Activated naive CD8-positive, alpha-beta T cell treated with anti-CD3 and anti-CD28 coated beads, Interleukin-2, amount 50 U/mL, for 24 hours (primary cell): ENCODE results near the gene VCX2.
"Not testable (repeated sequence)": the region's sequence is repeated elsewhere in the genome, so short reads cannot be mapped to it uniquely, and the experiment has no call there.

ENCODE experiments used
- ATAC-seq: fragments of 150-1000 bp; cut with Tn5 transposase; one replicate; pipeline ENCODE4 v1.10.0; 2021
- DNase-seq: peaks from one replicate; pipeline ENCODE4 v3.0.0; 2021
- H3K27ac Mint-ChIP-seq: one replicate; pipeline ENCODE4 v1.8.0; 2021; ENCODE audit warnings: mild to moderate bottlenecking, mixed read lengths
- H3K27me3 Mint-ChIP-seq: one replicate; pipeline ENCODE4 v1.8.0; 2021; ENCODE audit warnings: mixed read lengths
- H3K36me3 Mint-ChIP-seq: one replicate; pipeline ENCODE4 v1.8.0; 2021; ENCODE audit warnings: low read depth, mixed read lengths
- H3K4me1 Mint-ChIP-seq: one replicate; pipeline ENCODE4 v1.8.0; 2021; ENCODE audit warnings: mixed read lengths
- H3K4me3 Mint-ChIP-seq: one replicate; pipeline ENCODE4 v1.8.0; 2021; ENCODE audit warnings: mild to moderate bottlenecking, moderate library complexity, mixed read lengths
- H3K9me3 Mint-ChIP-seq: one replicate; pipeline ENCODE4 v1.8.0; 2021; ENCODE audit warnings: mixed read lengths

The VCX2 gene

DNA sequence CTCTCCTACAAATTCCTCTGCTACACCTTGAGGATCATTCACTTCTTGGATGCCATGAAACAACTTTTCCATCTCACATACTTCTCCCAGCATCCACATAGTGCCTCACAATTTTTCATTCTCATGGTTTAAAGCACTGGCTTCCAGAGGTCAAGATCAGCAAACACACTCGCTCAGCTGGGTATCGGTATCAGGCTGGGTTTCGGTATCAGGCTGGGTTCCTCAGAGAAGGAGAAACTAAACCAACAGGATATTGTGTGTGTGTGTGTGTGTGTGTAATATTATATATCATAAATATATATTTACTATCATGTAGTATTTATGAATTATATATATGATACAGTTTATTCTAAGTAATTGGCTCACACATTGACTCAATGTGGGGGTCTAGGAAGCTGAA is at the start of gene VCX2:
TSS of gene VCX2 (minus strand) at position 99 of the 400 bp plus-strand sequence. CDS start 624 bp downstream, outside the sequence.
- not testable (repeated sequence) for DNase-seq, H3K27me3 Mint-ChIP-seq

DNA sequence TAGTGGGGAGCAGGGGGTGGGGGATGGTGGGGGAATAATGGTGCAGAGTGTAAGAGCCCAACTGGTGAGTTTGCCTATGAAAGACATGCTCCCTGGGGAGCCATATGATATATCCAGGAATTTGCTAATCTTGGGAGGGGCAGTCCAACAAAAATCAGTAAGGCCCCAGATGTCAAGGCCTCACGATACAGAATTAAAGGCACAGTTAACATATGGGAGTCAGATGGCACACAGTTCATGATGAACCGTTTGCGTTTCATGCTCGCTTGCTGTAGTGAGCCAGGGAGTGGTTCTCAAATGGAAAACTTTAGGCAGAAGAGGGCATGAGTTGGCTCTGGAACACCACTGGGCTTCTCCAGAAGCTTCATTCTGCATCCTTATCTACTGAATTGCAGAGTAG is 33.9 kb upstream of the VCX2 start:
- Mint-ChIP-seq H3K9me3 (no peaks in the 10 kb centered on the region), H3K27me3 (no peaks in the 10 kb centered on the region), H3K4me3 (no peak overlapping the region), H3K36me3 (no peaks in the 10 kb centered on the region), H3K4me1 (no peaks in the 10 kb centered on the region), H3K27ac (no peak overlapping the region)
- DNase-seq: no peak
- ATAC-seq: no peak

More for the DNA sequence above, at the start of gene VCX2:
- H3K36me3 Mint-ChIP-seq, H3K4me3 Mint-ChIP-seq, H3K9me3 Mint-ChIP-seq, H3K27ac Mint-ChIP-seq, H3K4me1 Mint-ChIP-seq, ATAC-seq: not testable (repeated sequence)

DNA sequence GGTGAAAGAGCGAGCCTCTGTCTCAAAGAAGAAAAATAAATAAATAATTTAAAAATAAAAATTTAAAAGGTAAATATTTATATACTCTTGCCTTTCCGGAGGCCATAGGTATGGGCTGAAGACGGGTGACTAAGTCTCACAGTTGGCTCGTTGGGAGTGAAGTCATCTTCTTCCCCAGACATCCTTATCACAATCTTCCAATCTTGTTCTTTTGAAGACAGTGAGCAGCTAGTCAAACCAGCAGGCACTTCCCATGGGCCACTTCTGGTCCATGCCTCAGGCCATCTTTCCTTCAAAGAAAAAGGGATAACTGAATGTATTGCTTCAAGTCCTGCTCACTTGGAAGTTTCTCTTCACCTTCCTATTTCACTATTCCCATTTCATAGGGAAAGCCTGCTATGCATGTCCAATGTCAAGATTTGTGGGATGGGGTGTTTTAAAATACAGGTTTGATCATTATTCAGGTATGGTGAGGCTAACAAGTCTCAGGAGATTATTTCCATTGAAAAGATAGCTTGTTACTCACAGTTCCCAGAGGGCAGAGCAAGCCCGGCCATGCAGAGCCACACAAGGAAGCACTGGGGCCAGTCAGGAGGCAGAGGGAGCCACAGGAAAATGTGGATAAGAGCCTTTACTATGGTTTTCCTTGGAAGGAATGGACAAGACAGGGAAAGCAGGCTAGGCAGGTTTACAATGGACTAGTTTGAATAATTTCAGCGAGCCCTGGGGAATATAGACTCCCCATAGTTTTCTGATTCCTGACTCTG is 33.3 kb upstream of the VCX2 start:
- no peak for DNase-seq
- Mint-ChIP-seq H3K27me3 (no peaks in the 10 kb centered on the region), H3K4me1 (no peaks in the 10 kb centered on the region), H3K4me3 (no peak overlapping the region), H3K27ac (no peak overlapping the region), H3K36me3 (no peaks in the 10 kb centered on the region), H3K9me3 (no peaks in the 10 kb centered on the region)
- no peak for ATAC-seq

DNA sequence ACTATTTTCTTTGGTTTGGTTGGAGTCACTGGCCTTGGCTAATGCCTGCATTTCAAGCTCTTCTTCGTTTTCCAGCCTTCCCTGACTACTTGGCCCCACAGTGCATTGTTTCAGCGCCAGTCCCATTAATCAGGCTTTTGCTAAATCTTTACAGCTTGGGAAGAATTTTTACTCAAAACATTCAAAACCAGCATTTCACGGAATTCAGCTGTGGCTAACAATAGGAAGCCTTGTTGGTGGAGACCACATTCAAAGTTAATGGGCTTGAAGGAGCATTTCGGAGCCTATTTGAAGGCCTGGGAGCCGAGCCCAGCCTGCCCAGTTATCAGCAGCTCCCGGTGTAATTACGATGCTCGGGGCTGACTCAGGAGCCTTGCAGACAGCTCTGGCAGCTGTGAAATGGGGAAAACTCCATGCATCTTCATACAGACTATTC is 30.8 kb upstream of the VCX2 start:
- H3K9me3 Mint-ChIP-seq: no peaks in the 10 kb centered on the region
- H3K27me3 Mint-ChIP-seq: no peaks in the 10 kb centered on the region
- H3K4me1 Mint-ChIP-seq: no peaks in the 10 kb centered on the region
- H3K36me3 Mint-ChIP-seq: no peaks in the 10 kb centered on the region
- ATAC-seq (no peak), DNase-seq (no peak)
- no peak overlapping the region for H3K27ac Mint-ChIP-seq
- no peak overlapping the region for H3K4me3 Mint-ChIP-seq

DNA sequence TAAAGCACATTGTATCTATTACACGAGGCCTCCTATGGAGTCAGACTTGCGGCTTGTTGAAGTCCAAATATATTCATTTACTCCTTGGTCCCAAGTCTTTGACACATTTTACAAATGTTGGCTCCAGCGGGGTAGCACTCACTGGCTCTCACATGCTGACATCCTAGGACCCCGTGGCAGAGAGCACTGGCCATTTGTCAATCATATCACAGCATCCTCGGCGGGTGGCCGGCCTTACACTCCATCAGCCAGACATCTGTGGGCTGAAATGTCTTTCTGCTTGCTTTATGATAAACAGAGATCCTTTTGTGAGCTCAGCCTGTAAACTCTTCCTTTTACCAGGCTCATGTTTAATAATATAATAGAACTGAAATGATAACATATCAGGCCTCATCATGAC is 25.7 kb upstream of the VCX2 start:
- DNase-seq: no peak
- H3K36me3 Mint-ChIP-seq: no peaks in the 10 kb centered on the region
- ATAC-seq: no peak
- H3K4me3 Mint-ChIP-seq: no peak overlapping the region
- H3K9me3 Mint-ChIP-seq: no peaks in the 10 kb centered on the region
- H3K4me1 Mint-ChIP-seq: no peaks in the 10 kb centered on the region
- no peaks in the 10 kb centered on the region for H3K27me3 Mint-ChIP-seq
- H3K27ac Mint-ChIP-seq: no peak overlapping the region

DNA sequence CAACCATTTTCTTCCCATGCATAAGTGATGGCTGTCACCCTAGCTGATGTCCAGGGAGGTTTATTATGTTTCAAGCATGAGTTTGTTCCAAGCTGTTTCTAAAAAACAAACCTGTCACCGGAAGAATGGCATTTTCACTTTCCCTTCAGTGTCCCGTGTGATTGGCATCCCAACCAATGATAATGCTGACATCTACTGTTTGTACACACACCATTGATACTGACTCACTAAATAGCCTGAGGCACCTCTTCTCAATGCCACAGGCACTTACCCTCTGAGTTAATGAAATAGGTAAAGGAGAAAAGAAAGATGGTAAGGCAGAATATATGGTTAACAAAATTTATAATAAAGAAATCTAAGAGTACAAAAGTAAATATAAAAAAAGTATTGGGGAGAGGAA is 23.1 kb upstream of the VCX2 start:
- DNase-seq (no peak), ATAC-seq (no peak)
- Mint-ChIP-seq H3K4me3 (no peak overlapping the region), H3K4me1 (no peaks in the 10 kb centered on the region), H3K27me3 (no peaks in the 10 kb centered on the region), H3K27ac (no peak overlapping the region), H3K36me3 (no peaks in the 10 kb centered on the region), H3K9me3 (no peaks in the 10 kb centered on the region)

DNA sequence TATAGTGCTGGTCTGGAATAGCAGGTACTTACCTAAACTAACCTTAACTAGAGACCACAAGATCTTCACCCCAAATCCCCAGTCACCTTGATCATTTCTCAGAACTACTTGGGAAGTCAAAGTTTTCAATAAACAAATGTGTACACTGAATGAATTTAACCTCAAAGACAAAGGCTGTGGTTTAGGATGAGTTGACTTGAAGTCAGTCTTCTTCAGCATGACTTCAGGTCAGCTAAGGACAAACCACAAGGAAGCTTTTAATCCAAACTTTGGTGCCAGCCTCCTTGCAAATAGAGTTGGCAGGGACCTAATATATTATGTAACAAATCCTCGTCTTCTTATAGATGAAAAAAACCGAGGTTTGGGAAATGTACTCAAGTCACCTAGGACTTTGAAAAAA is 21.2 kb upstream of the VCX2 start:
- DNase-seq (no peak), ATAC-seq (no peak)
- Mint-ChIP-seq H3K27me3 (no peaks in the 10 kb centered on the region), H3K9me3 (no peaks in the 10 kb centered on the region), H3K4me3 (no peak overlapping the region), H3K36me3 (no peaks in the 10 kb centered on the region), H3K27ac (no peak overlapping the region), H3K4me1 (no peaks in the 10 kb centered on the region)

DNA sequence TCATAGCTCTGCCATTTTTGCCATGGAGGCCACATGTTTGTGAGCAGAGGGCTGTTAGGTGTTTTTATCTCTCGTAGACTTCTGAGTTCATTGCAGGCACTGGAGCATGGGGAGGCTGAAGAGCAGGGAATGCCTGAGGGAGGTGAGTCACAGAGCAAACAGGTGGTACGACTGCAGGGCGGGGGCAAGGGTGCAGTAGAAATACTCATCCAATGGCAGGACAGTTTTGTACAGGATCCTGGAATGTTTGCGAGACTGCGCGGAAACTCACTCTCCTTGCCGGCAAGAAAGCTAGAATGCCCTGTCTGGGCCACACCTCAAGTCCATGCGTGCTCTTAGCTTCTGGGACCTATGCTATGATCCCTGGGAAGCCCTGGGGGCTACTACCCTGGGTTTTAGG is 20.0 kb upstream of the VCX2 start:
- Mint-ChIP-seq H3K36me3 (no peaks in the 10 kb centered on the region), H3K4me1 (no peaks in the 10 kb centered on the region), H3K27ac (no peak overlapping the region), H3K9me3 (no peaks in the 10 kb centered on the region), H3K27me3 (no peaks in the 10 kb centered on the region), H3K4me3 (no peak overlapping the region)
- no peak for ATAC-seq
- DNase-seq: no peak

DNA sequence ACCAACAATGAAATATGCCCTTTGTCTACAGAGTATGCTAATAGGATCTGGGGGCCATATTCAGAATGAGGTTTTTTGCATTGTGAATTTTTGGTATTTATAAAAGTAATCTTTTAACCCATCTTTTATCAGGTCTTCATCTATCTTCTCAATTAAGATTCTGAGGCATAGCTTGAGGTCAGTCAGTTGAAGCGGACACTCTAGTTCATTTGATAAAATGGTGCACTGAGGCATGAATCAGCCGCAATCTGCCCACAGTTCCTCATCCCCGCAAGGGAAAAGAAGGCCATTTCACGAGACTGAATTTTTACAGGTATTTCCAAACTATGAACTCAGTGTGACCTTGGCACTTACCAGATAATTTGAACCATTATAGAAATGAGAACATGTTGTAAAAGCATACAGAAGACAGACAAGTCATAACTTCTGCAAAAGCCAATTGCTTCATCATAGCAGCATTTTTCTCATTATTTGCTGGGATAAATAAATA is 19.3 kb upstream of the VCX2 start:
- Mint-ChIP-seq H3K4me3 (no peak overlapping the region), H3K4me1 (no peaks in the 10 kb centered on the region), H3K27me3 (no peaks in the 10 kb centered on the region), H3K9me3 (no peaks in the 10 kb centered on the region), H3K27ac (no peak overlapping the region), H3K36me3 (no peaks in the 10 kb centered on the region)
- ATAC-seq: no peak
- DNase-seq: no peak

DNA sequence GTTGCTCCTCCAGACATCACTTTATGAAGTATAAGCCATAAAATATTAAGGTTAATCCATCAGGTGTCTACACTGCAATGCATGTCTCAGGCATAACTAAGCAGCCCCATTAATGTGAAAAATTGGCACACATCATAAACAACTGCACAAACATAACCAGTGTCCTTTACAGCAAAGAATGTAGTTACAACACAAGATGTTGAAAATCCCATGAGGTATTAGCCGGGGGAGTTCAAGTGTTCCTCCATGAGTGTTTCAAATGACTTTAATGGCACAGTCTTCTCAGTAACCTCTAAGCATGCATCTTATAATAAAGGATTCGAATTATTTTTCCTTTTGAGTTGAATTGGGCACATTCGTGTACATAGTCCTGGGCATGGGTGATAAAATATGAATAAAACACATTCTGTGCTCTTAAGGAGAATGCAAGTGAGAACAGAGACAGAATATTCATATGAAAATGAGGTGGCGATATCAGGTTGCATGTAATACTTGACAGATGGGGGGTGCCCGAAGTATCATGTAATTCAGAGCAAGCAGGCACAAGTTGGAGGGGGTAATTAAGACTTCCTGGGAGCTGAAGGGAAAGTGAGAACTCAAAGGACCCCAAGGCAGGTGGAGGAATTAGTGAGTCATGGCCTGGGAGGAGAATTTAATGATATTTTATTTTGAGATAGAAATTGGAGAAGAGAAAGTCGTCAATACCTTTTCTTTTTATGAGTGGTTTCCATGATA is 18.2 kb upstream of the VCX2 start:
- H3K27me3 Mint-ChIP-seq: no peaks in the 10 kb centered on the region
- H3K27ac Mint-ChIP-seq: no peak overlapping the region
- H3K4me1 Mint-ChIP-seq: no peaks in the 10 kb centered on the region
- ATAC-seq (no peak), DNase-seq (no peak)
- H3K4me3 Mint-ChIP-seq: no peak overlapping the region
- no peaks in the 10 kb centered on the region for H3K9me3 Mint-ChIP-seq
- no peaks in the 10 kb centered on the region for H3K36me3 Mint-ChIP-seq

DNA sequence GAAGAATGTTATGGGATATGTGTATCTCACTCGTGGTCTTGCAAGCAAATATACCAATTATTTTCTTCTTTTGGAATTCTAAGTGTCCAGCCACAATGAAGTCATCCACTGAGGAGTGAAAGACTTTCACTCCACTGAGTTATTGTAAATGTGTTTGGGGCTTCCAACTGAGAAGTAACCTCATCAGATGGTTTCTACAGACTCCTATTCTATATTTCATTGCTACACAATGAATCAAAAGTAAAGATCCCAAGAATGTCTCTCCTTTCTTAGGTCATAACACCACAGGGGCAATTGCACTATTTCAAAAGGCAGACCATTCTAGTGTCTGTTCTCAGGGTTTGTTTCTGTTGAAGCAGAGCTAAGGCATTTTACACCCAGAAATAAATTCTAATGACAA is 12.3 kb upstream of the VCX2 start:
- DNase-seq (no peak), ATAC-seq (no peak)

DNA sequence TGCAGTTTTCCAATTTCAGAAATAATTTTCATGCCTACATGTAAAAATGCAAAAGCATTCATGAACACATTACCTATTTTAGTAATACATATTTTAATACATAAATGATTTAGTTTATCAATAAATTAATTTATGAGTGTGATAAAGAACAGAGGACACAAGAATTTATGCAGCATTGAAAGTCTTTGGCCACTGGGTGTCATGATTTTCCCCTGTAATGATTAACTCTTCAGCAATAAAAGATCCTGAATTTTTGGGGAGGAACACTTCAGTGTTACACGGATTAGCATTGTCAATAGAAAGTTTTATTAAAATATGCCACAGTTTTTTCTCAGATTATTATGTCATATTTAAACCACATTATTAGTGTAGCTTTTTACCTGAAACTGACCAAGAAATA is 8.6 kb upstream of the VCX2 start:
- H3K4me3 Mint-ChIP-seq: no peak overlapping the region
- ATAC-seq: no peak
- no peaks in the 10 kb centered on the region for H3K36me3 Mint-ChIP-seq
- H3K4me1 Mint-ChIP-seq: no peaks in the 10 kb centered on the region
- no peak overlapping the region for H3K27ac Mint-ChIP-seq
- H3K9me3 Mint-ChIP-seq: no peaks in the 10 kb centered on the region
- DNase-seq: no peak
- no peaks in the 10 kb centered on the region for H3K27me3 Mint-ChIP-seq

More for the DNA sequence above, 12.3 kb upstream of the VCX2 start:
- Mint-ChIP-seq H3K9me3 (no peaks in the 10 kb centered on the region), H3K4me1 (no peaks in the 10 kb centered on the region), H3K27me3 (no peaks in the 10 kb centered on the region), H3K27ac (no peak overlapping the region), H3K4me3 (no peak overlapping the region), H3K36me3 (no peaks in the 10 kb centered on the region)

DNA sequence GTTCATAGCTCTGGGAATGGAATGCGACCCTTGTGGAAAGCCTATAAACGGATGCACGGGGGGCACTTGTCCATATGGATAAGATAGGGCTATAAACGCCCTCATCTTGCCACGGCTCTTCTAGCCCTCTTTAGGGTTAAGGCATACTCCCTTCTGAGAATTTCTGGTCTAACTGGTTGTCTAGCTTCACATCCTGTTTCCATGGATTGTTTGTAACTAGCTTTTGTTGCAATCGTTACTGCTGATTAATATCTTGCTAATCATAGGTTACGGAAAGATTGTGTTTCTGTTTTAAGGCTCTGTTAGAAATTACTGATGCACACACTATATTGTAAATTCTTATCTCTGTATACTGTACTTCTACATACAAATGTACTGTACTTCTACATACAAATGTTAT is 17.1 kb downstream of the VCX2 start:
- not testable (repeated sequence) for H3K27me3 Mint-ChIP-seq, ATAC-seq, DNase-seq, H3K27ac Mint-ChIP-seq, H3K36me3 Mint-ChIP-seq, H3K4me1 Mint-ChIP-seq, H3K9me3 Mint-ChIP-seq, H3K4me3 Mint-ChIP-seq

DNA sequence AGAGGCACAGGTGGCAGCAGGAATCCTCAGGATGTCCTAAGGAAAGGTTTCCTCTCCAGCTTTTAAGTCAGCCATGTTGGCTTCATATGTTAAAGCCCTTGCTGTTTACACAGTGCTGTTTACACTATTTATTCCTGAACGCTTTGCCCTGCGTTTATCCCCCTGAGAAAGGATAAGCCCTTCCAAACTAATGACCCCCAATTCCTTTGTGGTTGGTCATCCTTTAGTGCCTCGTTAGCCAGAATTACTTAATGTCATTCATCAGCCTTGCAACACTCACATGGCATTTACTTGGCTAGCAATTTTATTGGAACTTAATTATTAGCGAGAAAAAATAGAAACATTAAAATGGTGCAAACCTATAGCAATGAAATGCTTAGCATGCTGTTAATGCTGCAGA is 23.8 kb downstream of the VCX2 start:
- Mint-ChIP-seq H3K9me3 (peaks cover 6% of the 10 kb centered on the region), H3K27ac (no peak overlapping the region), H3K4me1 (no peaks in the 10 kb centered on the region), H3K4me3 (no peak overlapping the region), H3K27me3 (no peaks in the 10 kb centered on the region), H3K36me3 (no peaks in the 10 kb centered on the region)
- no peak for ATAC-seq
- DNase-seq: no peak

DNA sequence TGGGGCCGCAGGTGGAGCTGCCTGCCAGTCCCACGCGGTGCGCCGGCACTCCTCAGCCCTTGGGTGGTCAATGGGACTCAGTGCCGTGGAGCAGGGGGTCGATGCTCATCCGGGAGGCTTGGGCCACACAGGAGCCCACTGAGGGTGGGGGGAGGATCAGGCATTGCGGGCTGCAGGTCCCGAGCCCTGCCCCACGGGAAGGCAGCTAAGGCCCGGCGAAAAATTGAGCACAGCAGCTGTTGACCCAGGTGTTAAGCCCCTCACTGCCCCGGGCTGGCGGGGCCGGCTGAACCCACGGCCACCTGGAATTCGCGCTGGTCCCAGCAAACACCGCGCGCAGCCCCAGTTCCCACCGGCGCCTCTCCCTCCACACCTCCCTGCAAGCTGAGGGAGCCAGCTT is 26.1 kb downstream of the VCX2 start:
- no peak overlapping the region for H3K4me3 Mint-ChIP-seq
- H3K4me1 Mint-ChIP-seq: no peaks in the 10 kb centered on the region
- no peaks in the 10 kb centered on the region for H3K9me3 Mint-ChIP-seq
- ATAC-seq: no peak
- DNase-seq: no peak
- H3K36me3 Mint-ChIP-seq: no peaks in the 10 kb centered on the region
- no peak overlapping the region for H3K27ac Mint-ChIP-seq
- no peaks in the 10 kb centered on the region for H3K27me3 Mint-ChIP-seq
